ENCODE measurements around the gene STIM1.

- TF ChIP-seq EZH2 (IDR thresholded peaks at IDR 0.05) (no peak), POLR2AphosphoS5 (IDR thresholded peaks at IDR 0.05; ENCODE audit: borderline replicate concordance, low read depth, low read length) (no peak)
These were observed 17.0 kb upstream of the STIM1 start for GRCh38 chr11:3838504-3838903.
